GM18498 (cell line): ENCODE results near the gene COL4A4.

Source experiments
- ATAC-seq: cut with Tn5 transposase; IDR thresholded peaks from one replicate; pipeline ENCODE4 v1.9.1; 2021; ENCODE audit warnings: mild to moderate bottlenecking, moderate library complexity; ENCODE audit not compliant: unreplicated experiment

COL4A4 gene

GRCh38 chr2:227035711-227036367 is 128.2 kb downstream of the COL4A4 start:
- ATAC-seq: no peak

- peak; percentile 92 for ATAC-seq
Observed at GRCh38 chr2:227033471-227034148, 130.4 kb downstream of the COL4A4 start.

DNA sequence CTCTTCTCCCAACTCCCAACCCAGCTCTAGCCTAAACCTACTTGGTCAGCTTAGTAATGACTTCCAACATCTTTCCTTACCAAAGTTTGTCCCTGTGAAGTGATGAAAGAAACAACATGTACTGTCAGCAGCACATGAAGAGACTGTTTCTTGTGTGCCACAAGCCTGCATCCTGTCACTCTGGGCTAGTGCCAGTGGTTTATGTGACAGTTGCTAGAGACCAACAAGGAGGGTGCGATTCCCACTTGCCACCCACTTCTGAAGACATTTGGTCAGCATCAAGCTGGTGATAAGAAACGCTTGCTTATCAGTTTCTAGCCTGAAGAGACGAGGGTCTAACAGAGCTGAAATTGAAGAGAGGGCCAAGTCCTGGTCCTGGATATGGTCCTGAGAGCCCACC is 132.6 kb downstream of the COL4A4 start:
- no peak for ATAC-seq

- no peak for ATAC-seq
Observed at GRCh38 chr2:227030789-227031188, 133.2 kb downstream of the COL4A4 start.

DNA sequence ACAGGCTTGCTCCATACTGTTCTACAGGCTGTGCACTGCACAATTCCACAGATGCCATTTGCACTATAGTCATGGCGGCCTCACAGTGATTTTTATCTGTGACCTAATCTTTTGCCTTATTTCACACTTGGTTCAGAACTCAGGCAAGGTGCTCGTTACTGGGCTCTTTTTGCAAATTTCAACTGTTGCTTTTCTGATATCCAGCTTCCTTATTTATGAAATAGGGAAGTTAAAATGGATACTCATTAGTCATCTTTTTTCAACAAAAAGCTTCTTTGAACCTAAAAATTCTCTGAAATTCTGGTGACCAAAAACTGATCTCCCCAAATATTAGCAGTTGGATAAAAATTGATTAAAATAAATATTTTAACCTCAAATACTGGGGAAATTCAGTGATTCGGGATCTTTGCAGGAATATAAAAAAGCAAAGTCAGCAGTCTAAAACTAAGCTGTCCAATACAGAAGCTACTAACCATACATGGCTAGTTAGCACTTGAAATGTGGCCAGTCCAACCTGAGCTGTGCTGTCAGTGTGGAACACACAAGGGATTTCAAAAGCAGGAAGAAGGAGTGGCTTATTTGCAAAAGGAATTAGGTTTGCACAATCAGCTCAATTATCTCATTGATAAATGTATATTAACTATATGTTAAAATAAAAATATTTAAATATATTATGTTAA is 134.4 kb downstream of the COL4A4 start:
- ATAC-seq: no peak

GRCh38 chr2:227025510-227025909 is 138.5 kb downstream of the COL4A4 start:
- no peak for ATAC-seq

DNA sequence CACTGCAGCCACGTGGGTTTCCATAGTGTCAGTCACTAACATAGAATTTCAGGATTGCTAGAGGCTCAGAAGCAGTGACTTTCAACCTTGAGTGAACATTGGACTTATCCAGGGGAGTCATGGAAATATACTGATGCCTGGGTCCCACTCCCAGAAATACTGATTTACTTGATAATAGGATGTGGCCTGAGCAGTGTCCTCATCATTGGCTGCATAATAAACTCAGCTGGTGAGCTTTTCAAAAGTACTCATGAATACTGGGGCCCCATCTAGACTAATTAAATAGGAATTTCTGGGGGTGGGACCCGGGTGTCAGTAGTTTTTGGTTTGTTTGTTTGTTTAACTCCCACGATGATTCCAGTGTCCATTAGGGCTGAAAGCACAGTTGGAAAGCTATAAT is 141.4 kb downstream of the COL4A4 start:
- ATAC-seq: no peak

GRCh38 chr2:227020416-227020815 is 143.6 kb downstream of the COL4A4 start:
- ATAC-seq: no peak

DNA sequence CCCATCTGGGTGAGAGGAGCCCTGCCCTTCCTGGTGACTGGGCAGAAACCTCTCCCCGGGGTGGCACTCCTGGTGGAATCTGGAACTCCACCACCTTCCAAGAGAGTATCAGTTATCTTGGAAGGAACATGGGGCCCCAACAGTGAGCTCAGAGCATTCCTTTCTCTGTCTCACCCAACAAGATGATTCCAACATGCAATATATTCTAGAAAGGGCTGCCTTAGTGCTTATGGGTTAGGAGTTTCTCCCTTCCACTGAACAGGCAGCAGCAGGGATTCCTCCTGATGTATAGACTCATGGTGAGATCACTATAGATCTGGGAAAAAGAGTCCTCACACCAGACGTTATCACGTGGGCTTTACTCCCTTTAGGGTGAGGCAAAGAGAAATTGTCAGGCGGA is 147.1 kb downstream of the COL4A4 start:
- ATAC-seq: no peak

DNA sequence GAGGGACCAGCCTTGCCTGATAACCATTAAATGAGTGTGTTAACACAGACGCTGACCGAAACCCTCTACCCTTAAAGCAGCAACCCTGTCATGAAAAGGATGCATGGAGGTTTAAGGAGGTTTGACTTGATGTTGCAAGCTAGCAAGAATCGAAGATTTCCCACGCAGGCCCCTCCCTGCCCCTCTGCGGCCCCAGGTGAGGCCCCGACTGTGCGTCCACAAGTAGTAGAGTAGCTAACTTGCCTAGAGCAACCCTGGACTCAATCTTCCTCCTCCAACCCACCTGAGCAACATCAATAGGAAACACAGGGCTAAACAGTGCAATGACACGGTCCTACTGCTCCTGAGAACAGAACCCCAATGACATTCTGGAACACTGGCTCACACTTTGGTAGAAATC is 150.1 kb downstream of the COL4A4 start:
- no peak for ATAC-seq

GRCh38 chr2:227013330-227013729 is 150.7 kb downstream of the COL4A4 start:
- ATAC-seq: no peak

DNA sequence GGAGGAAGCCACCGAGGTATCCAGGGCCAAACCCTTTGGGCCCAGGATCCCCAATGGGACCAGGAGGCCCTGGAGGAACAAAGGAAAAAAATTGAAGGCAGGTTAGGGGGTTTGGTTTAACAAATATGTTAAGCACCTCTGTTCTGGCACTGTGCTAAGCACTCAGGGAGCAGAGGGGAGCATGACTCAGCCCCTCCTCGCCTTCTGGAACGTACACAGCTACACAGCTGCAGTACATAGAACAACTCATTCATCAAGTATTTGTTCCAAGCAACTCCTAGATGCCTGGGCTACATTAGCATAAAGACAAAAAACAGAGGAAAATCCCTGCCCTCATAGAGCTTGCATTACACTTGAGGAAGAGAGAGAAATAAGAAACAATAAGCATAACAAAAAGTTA is 153.6 kb downstream of the COL4A4 start:
- no peak for ATAC-seq

GRCh38 chr2:227007940-227008339 is 156.1 kb downstream of the COL4A4 start:
- ATAC-seq: no peak

- no peak for ATAC-seq
Observed at GRCh38 chr2:227007148-227007547, 156.9 kb downstream of the COL4A4 start.

DNA sequence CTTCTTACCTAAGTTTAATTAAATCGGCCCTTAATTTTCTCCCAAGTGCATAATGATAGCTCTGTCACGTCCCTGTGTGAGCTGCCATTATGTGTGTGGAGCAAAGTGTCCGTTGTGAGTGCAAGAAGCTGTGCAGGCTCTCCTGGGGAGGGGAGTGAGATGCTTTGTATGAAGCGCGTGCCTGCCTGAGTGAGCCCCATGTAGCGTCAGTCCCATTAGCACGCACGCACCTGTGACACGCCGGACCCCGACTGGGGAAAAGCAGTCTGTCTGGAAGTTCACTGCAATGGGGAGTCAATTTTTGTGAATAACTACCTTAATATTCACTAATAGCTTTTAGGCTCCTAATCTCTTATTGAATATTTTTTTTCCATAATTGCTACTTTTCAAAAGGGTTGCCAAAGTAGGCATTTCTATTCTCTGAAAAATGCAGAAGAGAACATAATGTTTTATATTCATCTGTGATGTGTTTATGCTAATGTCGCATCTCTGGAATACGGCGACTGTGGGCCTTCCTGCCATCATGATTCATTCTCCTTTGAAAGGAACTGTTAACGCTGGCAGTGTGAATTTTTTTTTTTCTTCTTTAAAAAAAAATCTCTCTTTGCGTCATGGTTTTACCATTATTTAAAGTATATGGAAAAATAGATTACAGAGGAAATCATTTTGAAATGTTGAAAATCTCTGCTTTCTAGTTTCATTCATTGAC is 157.7 kb downstream of the COL4A4 start:
- no peak for ATAC-seq

DNA sequence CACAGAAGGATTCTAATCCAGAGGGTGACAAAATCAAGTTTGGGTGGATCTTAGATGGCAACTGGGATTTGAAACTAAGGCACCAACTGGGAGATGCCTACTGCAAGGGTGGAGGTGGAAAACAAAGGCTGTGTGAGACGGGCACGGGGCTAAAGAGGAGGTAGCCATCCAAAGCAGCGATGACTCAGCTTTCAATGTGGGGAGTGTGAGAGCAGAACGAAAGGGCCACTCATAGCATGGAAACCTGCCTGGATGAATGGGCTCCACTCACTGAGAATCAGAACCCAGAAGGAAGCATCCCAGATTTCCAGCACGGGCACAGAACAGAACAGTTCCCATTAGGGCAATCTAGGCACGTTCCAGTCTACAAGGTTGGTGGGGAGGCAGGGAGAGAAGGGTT is 159.5 kb downstream of the COL4A4 start:
- no peak for ATAC-seq

DNA sequence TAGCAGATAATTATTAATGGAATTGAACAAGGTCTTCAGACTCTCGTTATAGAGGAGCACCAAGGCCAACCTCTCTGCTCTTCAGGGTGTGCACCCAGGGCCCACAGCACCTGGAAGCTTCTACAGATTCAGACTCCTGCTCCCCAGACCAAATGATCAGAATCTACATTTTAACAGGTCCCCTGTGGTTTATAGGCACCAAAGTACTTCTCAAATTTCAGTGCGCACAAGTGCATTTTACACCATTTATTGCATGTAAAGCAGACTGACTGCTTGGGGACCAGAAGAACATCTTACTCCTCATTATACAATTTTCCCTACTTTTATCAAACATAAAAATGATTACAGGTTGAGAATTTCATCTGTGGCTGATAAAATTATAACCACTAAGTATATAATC is 163.9 kb downstream of the COL4A4 start:
- ATAC-seq: no peak

- ATAC-seq: no peak
Observed at GRCh38 chr2:226999661-227000060, 164.3 kb downstream of the COL4A4 start.

DNA sequence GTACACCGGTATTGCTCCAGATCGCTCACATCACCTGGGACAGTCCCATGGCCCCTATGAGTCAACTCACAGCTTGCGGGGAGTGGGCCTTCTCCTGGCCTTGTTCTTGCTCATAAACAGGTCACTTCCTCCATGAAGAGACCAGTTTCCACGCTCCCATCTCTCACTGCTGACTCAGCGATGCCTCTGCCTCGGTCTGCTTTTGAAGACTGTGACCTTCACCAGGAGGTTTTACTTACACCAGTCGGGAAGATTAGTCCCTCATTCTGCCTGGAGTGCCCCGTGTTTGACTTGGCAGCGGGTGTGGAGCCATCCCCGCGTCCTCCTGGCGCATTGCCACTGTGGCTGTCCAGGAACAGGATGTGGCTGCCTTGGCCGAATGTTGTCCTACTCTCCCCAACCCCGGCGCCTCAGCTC is 168.4 kb downstream of the COL4A4 start:
- ATAC-seq: no peak

DNA sequence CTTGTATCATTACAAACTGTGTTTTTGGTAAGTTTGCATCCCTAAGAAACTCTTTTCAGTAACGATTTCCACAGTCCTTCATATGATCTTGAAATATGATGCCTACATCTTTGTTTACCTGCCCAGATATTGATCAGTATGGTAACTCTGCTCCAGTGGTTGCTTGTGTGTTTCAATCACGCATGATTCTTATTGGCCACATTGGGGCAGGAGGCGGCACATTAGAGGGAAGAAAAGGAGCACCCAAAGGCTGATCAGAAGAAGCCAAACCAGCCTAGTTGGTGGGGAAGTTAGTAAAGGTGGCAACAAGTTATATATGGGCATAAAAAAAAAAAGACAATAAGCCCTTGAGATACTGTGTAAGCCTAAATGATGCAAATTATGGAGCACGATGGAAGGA is 169.2 kb downstream of the COL4A4 start:
- ATAC-seq: no peak

DNA sequence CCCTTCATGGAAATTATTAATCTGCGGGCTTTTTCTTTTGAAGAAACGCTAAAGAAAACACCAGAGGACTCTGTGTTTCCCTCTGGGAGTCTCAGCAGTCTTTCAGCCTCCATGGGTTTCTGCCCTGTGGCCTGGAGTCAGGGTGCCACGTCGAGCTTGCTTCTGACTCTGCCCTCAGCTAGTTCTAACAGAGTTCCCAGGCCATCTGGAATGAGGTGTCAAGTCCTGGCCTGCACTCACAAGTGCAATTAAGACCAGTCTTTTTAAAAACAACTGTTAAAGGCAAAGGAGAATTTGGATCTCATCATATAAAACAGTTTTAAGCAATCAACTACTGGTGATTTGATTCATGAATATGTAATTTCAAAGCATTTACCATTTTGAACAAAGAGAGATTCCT is 170.8 kb downstream of the COL4A4 start:
- ATAC-seq: no peak

- ATAC-seq: no peak
Observed at GRCh38 chr2:226991663-226992062, 172.3 kb downstream of the COL4A4 start.
